Adrenal gland (tissue), 12 donors: ENCODE data around the gene UNK. TPM values are rescaled to one million over a fixed set of nuclear protein-coding genes. Genes with fewer than 3 reads are reported as not detected.

Experiments
- DNase-seq, 7 donors: peaks; one replicate each; pipeline ENCODE4 v3.0.0-alpha.2; 2019 to 2020
- H3K27ac ChIP-seq, 5 donors: fragments of 200-600 bp; sonication (generic) in 4 of 5; 1 replicate in 3 of 5; 2 replicates in 2 of 5; pipeline versions ENCODE4 v1.5.1 to v1.8.0; 2016 to 2020; ENCODE audit warnings: mild to moderate bottlenecking in 1 of 5
- H3K27me3 ChIP-seq: fragments of 200-600 bp; 2 replicates; pipeline ENCODE4 v1.8.0; 2021
- H3K36me3 ChIP-seq, 2 donors: fragments of 200-600 bp; replicated peaks in 1 of 2; 1 replicate in 1 of 2; 2 replicates in 1 of 2; pipeline versions ENCODE4 v1.5.1 to v1.8.0; 2018 to 2022
- H3K4me1 ChIP-seq, 2 donors: fragments of 200-600 bp; replicated peaks in 1 of 2; 1 replicate in 1 of 2; 2 replicates in 1 of 2; pipeline versions ENCODE4 v1.5.1 to v1.8.0; 2018 to 2021
- H3K4me3 ChIP-seq, 4 donors: fragments of 200-600 bp; sonication (generic) in 3 of 4; one replicate each; pipeline ENCODE4 v1.5.1; 2016 to 2018
- H3K9me3 ChIP-seq, 3 donors: fragments of 200-600 bp; sonication (generic) in 1 of 3; replicated peaks in 1 of 3; 1 replicate in 2 of 3; 2 replicates in 1 of 3; pipeline versions ENCODE4 v1.5.1 to v1.8.0; 2016 to 2021
- CTCF ChIP-seq, 6 experiments: fragments of 450-650 bp in 4 of 6; fragments of 200-600 bp in 2 of 6; sonication (generic) in 1 of 6; IDR thresholded peaks; 1 replicate in 5 of 6; 2 replicates in 1 of 6; pipeline versions ENCODE4 v1.5.1 to v1.8.0; 2016 to 2021; ENCODE audit warnings: antibody characterized with exemption in 6 of 6, mild to moderate bottlenecking in 2 of 6, moderate library complexity in 1 of 6
- POLR2A ChIP-seq, 2 donors: fragments of 450-650 bp; IDR thresholded peaks; one replicate each; pipeline ENCODE4 v1.6.1; 2017; ENCODE audit warnings: antibody characterized with exemption in 2 of 2, mild to moderate bottlenecking in 2 of 2, moderate library complexity in 1 of 2
- WGBS, 4 donors: extraction: QIAGEN DNeasy Blood & Tissue Kit in 2 of 4; methylation state at CpG; one replicate each; pipeline versions ENCODE4 v1.1.5 to v1.1.7; 2013 to 2017; 5-methylcytosine and 5-hydroxymethylcytosine counted together
- intact Hi-C, 2 donors: fragments of 100-400 bp; cut with DNase I; formaldehyde crosslinking; loops; one replicate each; pipeline versions ENCODE4 v1.14.1 to v1.15.0; 2022 to 2023
- polyA plus RNA-seq, 3 donors: library from polyadenylated mRNA; stranded (reverse); fragments of 200-250 nt in 2 of 3; fragments of 350-450 nt in 1 of 3; fragmentation: Illumina TruSeq in 1 of 3; extraction: RNeasy Lipid Tissue Mini Kit (QIAGEN cat#74804) in 1 of 3; gene quantifications; one replicate each; pipeline ENCODE4 v1.2.3, GENCODE V29; 2013 to 2014
- total RNA-seq, 9 donors: library from RNA; depleted of rRNA in 4 of 9; stranded (reverse); fragments of >200 nt in 4 of 9; fragments of 120-200 nt in 1 of 9; fragmentation: NEBNext Ultra II Directional in 1 of 9; extraction: Animal tissue kit (Norgen Biotek cat#: 25700) in 1 of 9; gene quantifications; one replicate each; pipeline versions ENCODE4 v1.1.0 to v1.2.4, GENCODE V29; 2013 to 2023
- donor health status: healthy with polysubstance abuse.
- donor health status: Bipolar disorder and iron deficiency.
- donor health status: DM: yes; HTN: yes; CAD: no.
- donor health status: DM: no; HTN: no; CAD: no.
- donor health status: DM: no; HTN: no; CAD: no.
- donor health status: DM: yes; HTN: yes; CAD: no.

UNK gene
- total and polyA plus RNA-seq, 12 donors, result 13.6 to 45.9 (median 24.6) TPM

- Histone ChIP-seq H3K27ac (no peak overlapping the region), H3K4me1 (peaks cover 5 to 8% of the 10 kb centered on the region in 2 donors), H3K36me3 (peaks cover 0 to 89% of the 10 kb centered on the region in 2 donors), H3K27me3 (no peaks in the 10 kb centered on the region), H3K9me3 (no peaks in the 10 kb centered on the region), H3K4me3 (no peak overlapping the region)
- intact Hi-C loops, result loop anchor here in 1 of 2 donors (10.0 kb wide), 1 partner anchor 56 kb away; the partner anchor contains the start of gene GALK1
- WGBS, 4 donors, result 74 to 87% (median 84%) methylated on average over 15 to 21 of the region's 21 CpGs
- TF ChIP-seq POLR2A (IDR thresholded peaks at IDR 0.05) (no peak), CTCF (IDR thresholded peaks at IDR 0.05) (no peak)
- DNase-seq, result no peak
Observed at GRCh38 chr17:75820094-75821080, 35.8 kb downstream of the UNK start.

DNA sequence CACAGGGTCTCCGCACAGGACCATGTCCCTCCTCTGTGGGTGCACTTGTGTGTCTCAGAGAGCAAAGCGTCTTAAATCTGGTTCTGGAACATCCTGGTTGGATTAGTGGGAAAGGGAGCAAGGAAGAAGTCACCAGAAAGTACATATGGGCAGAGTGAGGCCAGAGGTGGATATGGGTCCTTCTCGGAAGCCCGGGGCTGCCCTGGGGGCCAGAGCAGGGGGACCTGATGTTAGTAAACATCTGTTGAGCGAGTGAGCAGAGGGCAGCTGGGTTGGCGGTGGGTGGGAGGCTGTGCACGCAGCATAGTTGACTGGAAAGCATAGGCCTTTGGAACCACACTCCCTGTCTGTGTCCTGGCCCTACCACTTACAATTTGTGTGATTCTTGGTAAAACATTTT, 36.9 kb downstream of the UNK start:
- intact Hi-C loops, result loop anchor here in 1 of 2 donors (10.0 kb wide), 1 partner anchor 57 kb away; the partner anchor contains the start of gene GALK1
- 81 to 93% (median 91%) methylated on average over 7 of the region's 7 CpGs for WGBS, 4 donors
- TF ChIP-seq CTCF (IDR thresholded peaks at IDR 0.05) (no peak), POLR2A (IDR thresholded peaks at IDR 0.05) (no peak)
- peaks cover 0 to 4% of the 10 kb centered on the region in 2 donors for H3K4me1 ChIP-seq
- H3K36me3 ChIP-seq, result peaks cover 0 to 82% of the 10 kb centered on the region in 2 donors
- no peaks in the 10 kb centered on the region for H3K27me3 ChIP-seq
- H3K27ac ChIP-seq, result peak overlapping the region in 1 of 5 donors; percentile 41
- no peaks in the 10 kb centered on the region for H3K9me3 ChIP-seq
- H3K4me3 ChIP-seq, result no peak overlapping the region
- no peak for DNase-seq

GRCh38 chr17:75822119-75822799, 37.7 kb downstream of the UNK start:
- H3K27ac ChIP-seq, result peak overlapping the region in 2 of 5 donors; percentile 41 to 44
- 49 to 61% (median 55%) methylated on average over 2 to 18 of the region's 18 CpGs for WGBS, 4 donors
- peaks cover 5% of the 10 kb centered on the region in 2 donors for H3K4me1 ChIP-seq
- H3K9me3 ChIP-seq, result no peaks in the 10 kb centered on the region
- DNase-seq, result peak; percentile 66 to 84 (median 75)
- intact Hi-C loops, result loop anchor here in 1 of 2 donors (10.0 kb wide), 1 partner anchor 57 kb away; the partner anchor contains the start of gene GALK1
- TF ChIP-seq CTCF (IDR thresholded peaks at IDR 0.05) (no peak), POLR2A (IDR thresholded peaks at IDR 0.05) (no peak)
- H3K27me3 ChIP-seq, result no peaks in the 10 kb centered on the region
- no peak overlapping the region for H3K4me3 ChIP-seq
- peaks cover 0 to 75% of the 10 kb centered on the region in 2 donors for H3K36me3 ChIP-seq

DNA sequence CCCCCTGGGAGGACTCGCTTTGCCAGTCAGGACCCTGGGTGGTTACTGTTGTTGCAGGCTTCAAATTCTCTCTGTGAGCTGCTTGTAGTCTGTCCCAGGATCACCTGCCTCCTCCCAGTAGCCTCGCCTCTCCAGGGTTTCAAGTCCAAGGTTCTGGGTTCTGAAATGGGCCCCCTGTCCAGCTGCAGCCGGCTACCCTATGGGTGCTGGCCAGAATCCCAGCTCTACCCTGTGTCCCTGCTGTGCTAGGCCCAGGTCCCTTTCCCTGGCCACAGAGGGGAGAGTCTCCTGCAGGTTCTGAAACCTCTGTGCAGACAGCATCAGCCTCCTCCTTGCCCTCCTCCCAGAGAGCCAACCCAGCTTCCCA, 38.2 kb downstream of the UNK start:
- TF ChIP-seq CTCF (IDR thresholded peaks at IDR 0.05), result no peak
- no peak for TF ChIP-seq POLR2A (IDR thresholded peaks at IDR 0.05)
- Histone ChIP-seq H3K9me3 (no peaks in the 10 kb centered on the region), H3K36me3 (peaks cover 0 to 71% of the 10 kb centered on the region in 2 donors), H3K27ac (peak overlapping the region in 2 of 5 donors; percentile 41 to 44), H3K27me3 (no peaks in the 10 kb centered on the region), H3K4me3 (no peak overlapping the region), H3K4me1 (peaks cover 10% of the 10 kb centered on the region in 2 donors)
- intact Hi-C loops, result loop anchor here in 1 of 2 donors (10.0 kb wide), 1 partner anchor 58 kb away; the partner anchor contains the start of gene GALK1
- 70 to 72% methylated on average over 3 of the region's 3 CpGs; no CpG with 5 or more reads in 2 of the 4 donors for WGBS, 4 donors
- DNase-seq, result no peak
